ENCODE data around the gene MARK4. TPM values are rescaled to one million over a fixed set of nuclear protein-coding genes. Genes with fewer than 3 reads are reported as not detected.

The MARK4 gene
- total and polyA plus RNA-seq, 10 donors: 6.5 to 45.8 (median 26.3) TPM

GRCh38 chr19:45295873-45296272 is 44.8 kb downstream of the MARK4 start:
- no peak overlapping the region for H3K4me3 ChIP-seq
- intact Hi-C loops (cut with DNase I; ENCODE audit: low total_unique reads): no loop called here
- H3K9me3 ChIP-seq: peaks cover 0 to 15% (median 7%) of the 10 kb centered on the region in 8 donors
- H3K27ac ChIP-seq: peak overlapping the region in 1 of 8 donors; percentile 56
- H3K36me3 ChIP-seq: peaks cover 0 to 99% (median 30%) of the 10 kb centered on the region in 6 donors
- DNase-seq: no peak
- TF ChIP-seq POLR2AphosphoS5 (IDR thresholded peaks at IDR 0.05) (no peak), POLR2A (IDR thresholded peaks at IDR 0.05) (no peak)
- H3K4me1 ChIP-seq: no peaks in the 10 kb centered on the region
- no peaks in the 10 kb centered on the region for H3K27me3 ChIP-seq (replicated peaks in 1 of 7)

- intact Hi-C loops (cut with DNase I; ENCODE audit: low total_unique reads): no loop called here
- Histone ChIP-seq H3K36me3 (peaks cover 0 to 99% (median 27%) of the 10 kb centered on the region in 6 donors), H3K4me3 (no peak overlapping the region), H3K9me3 (peaks cover 0 to 15% (median 7%) of the 10 kb centered on the region in 8 donors), H3K27ac (peak overlapping the region in 1 of 8 donors; percentile 56), H3K27me3 (replicated peaks in 1 of 7) (no peaks in the 10 kb centered on the region), H3K4me1 (no peaks in the 10 kb centered on the region)
- TF ChIP-seq POLR2AphosphoS5 (IDR thresholded peaks at IDR 0.05) (no peak), POLR2A (IDR thresholded peaks at IDR 0.05) (no peak)
- TF ChIP-seq, protein P1, sequence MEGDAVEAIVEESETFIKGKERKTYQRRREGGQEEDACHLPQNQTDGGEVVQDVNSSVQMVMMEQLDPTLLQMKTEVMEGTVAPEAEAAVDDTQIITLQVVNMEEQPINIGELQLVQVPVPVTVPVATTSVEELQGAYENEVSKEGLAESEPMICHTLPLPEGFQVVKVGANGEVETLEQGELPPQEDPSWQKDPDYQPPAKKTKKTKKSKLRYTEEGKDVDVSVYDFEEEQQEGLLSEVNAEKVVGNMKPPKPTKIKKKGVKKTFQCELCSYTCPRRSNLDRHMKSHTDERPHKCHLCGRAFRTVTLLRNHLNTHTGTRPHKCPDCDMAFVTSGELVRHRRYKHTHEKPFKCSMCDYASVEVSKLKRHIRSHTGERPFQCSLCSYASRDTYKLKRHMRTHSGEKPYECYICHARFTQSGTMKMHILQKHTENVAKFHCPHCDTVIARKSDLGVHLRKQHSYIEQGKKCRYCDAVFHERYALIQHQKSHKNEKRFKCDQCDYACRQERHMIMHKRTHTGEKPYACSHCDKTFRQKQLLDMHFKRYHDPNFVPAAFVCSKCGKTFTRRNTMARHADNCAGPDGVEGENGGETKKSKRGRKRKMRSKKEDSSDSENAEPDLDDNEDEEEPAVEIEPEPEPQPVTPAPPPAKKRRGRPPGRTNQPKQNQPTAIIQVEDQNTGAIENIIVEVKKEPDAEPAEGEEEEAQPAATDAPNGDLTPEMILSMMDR (IDR thresholded peaks at IDR 0.05 in 8 of 11, conservative IDR thresholded peaks at IDR 0.05 in 3 of 11): no peak
- no peak for DNase-seq
- WGBS, 5 donors: 69 to 92% (median 81%) methylated on average over 4 of the region's 4 CpGs
Observed at GRCh38 chr19:45296355-45296754, 45.3 kb downstream of the MARK4 start.

- H3K27ac ChIP-seq: no peak overlapping the region
- WGBS, 5 donors: 92 to 97% (median 92%) methylated on average over 4 to 18 of the region's 18 CpGs
- no peak overlapping the region for H3K4me3 ChIP-seq
- no peaks in the 10 kb centered on the region for H3K4me1 ChIP-seq
- H3K9me3 ChIP-seq: peaks cover 0 to 12% (median 5%) of the 10 kb centered on the region in 8 donors
- intact Hi-C loops (cut with DNase I; ENCODE audit: low total_unique reads): no loop called here
- peaks cover 0 to 99% (median 23%) of the 10 kb centered on the region in 6 donors for H3K36me3 ChIP-seq
- H3K27me3 ChIP-seq (replicated peaks in 1 of 7): no peaks in the 10 kb centered on the region
- TF ChIP-seq, protein P1 (IDR thresholded peaks at IDR 0.05 in 8 of 11, conservative IDR thresholded peaks at IDR 0.05 in 3 of 11): no peak
- TF ChIP-seq POLR2A (IDR thresholded peaks at IDR 0.05): no peak
- TF ChIP-seq POLR2AphosphoS5 (IDR thresholded peaks at IDR 0.05): no peak
- DNase-seq: no peak
Observed at GRCh38 chr19:45297674-45298073, 46.6 kb downstream of the MARK4 start.

DNA sequence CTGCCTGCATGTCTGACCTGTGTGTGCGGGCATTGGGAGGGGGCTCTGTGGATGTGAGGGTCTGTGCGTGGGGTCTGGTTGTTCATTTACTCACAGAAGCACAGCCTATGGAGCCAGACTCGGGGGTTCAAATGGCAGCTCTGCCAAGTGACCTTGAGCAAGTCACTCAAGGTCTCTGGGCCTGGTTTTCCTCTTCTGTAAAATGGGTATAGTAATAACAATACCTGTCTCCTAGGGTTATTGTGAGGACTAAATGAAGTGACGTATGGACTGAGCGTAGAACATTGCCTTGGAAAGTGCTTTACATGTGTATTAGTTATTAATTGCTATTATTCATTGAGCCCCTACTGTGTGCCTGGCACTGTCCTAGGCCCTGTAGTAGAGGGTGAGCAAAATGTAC is 47.2 kb downstream of the MARK4 start:
- DNase-seq: no peak
- Histone ChIP-seq H3K9me3 (peaks cover 0 to 6% (median 0%) of the 10 kb centered on the region in 8 donors), H3K4me3 (no peak overlapping the region), H3K36me3 (peaks cover 0 to 98% (median 24%) of the 10 kb centered on the region in 6 donors), H3K27ac (no peak overlapping the region), H3K27me3 (replicated peaks in 1 of 7) (no peaks in the 10 kb centered on the region), H3K4me1 (no peaks in the 10 kb centered on the region)
- TF ChIP-seq POLR2AphosphoS5 (IDR thresholded peaks at IDR 0.05): no peak
- TF ChIP-seq, protein P1 (IDR thresholded peaks at IDR 0.05 in 8 of 11, conservative IDR thresholded peaks at IDR 0.05 in 3 of 11): no peak
- TF ChIP-seq POLR2A (IDR thresholded peaks at IDR 0.05): no peak
- intact Hi-C loops (cut with DNase I; ENCODE audit: low total_unique reads): no loop called here
- 83 to 98% (median 95%) methylated on average over 4 to 5 of the region's 5 CpGs for WGBS, 5 donors

DNA sequence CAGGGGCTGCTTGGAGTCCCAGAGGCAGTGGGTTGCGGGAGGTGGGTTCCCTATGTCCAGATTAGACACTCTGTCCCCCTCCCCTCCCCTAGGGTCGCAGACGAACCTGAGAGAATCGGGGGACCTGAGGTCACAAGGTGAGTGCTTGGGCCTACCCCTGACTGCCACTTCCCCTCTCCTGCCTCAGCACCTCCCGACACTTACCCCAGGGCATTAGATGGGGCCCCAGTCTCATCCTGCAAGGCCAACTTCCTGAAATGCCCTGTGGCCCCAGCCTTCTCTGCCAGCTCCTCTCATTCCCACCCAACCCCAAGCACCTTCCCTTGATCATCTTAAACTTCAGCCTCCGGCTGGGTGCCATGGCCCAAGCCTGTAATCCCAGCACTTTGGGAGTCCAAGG is 48.6 kb downstream of the MARK4 start:
- Histone ChIP-seq H3K9me3 (peaks cover 0 to 8% (median 0%) of the 10 kb centered on the region in 8 donors), H3K27me3 (replicated peaks in 1 of 7) (no peaks in the 10 kb centered on the region), H3K4me1 (no peaks in the 10 kb centered on the region), H3K4me3 (no peak overlapping the region), H3K36me3 (peaks cover 0 to 85% (median 22%) of the 10 kb centered on the region in 6 donors), H3K27ac (no peak overlapping the region)
- intact Hi-C loops (cut with DNase I; ENCODE audit: low total_unique reads): no loop called here
- WGBS, 5 donors: 76 to 91% (median 86%) methylated on average over 6 of the region's 6 CpGs
- no peak for DNase-seq
- TF ChIP-seq, protein P1 (IDR thresholded peaks at IDR 0.05 in 8 of 11, conservative IDR thresholded peaks at IDR 0.05 in 3 of 11): no peak
- TF ChIP-seq POLR2A (IDR thresholded peaks at IDR 0.05) (no peak), POLR2AphosphoS5 (IDR thresholded peaks at IDR 0.05) (no peak)

Data from spleen (tissue), 11 donors.